IPS-11a (cell line): ENCODE results near the gene FAR2.

Experiments
- H3K4me3 ChIP-seq: one replicate; pipeline ENCODE4 v1.5.1; 2013; ENCODE audit warnings: low read depth, low read length, control low read depth

The FAR2 gene

DNA sequence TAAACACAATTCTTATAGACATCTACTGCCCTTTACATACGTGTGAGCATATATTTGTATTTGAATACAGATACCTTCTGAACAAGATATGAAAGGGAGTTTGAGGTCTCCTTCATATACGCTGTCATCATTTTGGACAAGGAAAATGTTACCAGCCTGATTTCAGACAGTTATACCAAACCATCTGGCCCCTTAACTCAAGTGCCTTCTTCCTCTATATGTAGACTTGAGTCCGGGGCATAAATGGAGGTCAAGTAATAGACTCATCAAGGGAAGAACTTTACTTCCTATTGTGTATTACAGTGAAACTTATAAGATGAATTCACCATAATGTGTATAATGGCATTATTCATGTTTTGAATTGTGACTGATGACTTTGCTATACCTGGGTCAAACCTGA is 52.2 kb downstream of the FAR2 start:
- no peak overlapping the region for H3K4me3 ChIP-seq

DNA sequence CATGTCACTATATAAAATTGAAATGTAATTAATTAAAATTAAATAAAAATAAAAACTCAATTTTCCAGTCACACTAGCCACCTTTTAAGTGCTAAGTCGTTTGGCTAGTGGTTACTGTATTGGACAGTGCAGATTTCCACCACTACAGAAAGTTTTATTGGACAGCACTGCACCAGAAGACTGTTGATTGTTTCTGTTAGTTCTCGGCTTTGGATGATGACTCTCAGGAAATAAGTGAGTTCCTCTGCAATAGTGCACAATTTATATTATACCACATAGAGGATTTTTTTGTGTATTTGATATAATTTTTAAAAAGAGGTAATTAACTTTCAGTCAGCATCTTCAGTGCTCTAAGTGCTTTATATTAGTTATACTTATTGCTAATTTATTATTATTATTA is 52.7 kb downstream of the FAR2 start:
- no peak overlapping the region for H3K4me3 ChIP-seq

DNA sequence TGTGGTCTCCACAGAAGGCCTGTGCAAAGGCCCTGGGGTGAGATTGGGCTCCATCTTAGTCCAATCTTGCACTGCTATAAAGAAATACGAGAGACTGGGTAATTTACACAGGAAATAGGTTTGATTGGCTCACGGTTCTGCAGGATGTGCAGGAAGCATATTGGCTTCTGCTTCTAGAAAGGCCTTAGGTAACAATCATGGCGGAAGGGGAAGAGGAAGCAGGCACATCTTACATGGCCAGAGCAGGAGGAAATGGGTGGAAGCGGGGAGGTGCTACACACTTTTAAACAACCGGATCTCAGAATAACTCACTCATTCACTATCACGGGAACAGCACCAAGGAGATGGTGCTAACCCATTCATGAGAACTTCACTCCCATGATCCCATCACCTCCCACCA is 55.4 kb downstream of the FAR2 start:
- no peak overlapping the region for H3K4me3 ChIP-seq

DNA sequence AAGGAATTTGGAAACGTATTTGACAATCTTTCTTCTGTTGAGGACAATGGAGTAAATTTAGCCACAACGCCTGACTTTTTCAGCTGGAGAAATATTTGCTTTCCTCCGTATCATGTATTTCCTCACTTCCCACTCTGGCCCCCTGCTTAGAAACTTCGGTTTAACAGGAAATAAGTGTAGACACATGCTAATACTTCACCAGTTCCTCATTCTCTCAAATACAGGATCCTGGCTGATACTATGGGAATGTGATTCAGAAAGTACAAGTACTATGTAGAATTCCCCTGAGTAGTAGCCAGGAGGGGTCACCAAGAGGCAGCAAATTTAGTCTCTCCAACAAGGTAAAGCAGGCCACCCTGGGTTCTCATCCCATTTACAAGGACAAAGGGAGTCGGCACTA is 58.0 kb downstream of the FAR2 start:
- H3K4me3 ChIP-seq, result no peak overlapping the region

DNA sequence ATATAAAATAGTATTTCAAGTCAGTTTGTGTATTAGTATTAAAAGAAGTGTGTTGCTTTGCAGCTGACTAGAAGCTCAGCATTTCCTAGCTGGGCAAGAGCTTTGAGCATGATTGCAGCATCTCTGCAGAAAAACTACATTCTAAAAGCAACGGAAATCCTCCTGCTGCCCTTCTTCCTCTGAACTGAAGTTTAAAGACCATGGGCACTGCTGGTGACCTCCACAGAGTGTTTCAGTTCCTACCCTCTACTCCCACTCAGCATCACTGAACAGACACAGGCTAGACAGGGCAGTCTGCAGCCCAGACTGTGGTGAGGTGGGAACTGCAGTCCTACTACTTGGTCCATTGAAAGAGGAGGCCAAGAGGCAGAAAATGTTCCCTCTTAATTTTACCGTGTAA is 59.0 kb downstream of the FAR2 start:
- no peak overlapping the region for H3K4me3 ChIP-seq

DNA sequence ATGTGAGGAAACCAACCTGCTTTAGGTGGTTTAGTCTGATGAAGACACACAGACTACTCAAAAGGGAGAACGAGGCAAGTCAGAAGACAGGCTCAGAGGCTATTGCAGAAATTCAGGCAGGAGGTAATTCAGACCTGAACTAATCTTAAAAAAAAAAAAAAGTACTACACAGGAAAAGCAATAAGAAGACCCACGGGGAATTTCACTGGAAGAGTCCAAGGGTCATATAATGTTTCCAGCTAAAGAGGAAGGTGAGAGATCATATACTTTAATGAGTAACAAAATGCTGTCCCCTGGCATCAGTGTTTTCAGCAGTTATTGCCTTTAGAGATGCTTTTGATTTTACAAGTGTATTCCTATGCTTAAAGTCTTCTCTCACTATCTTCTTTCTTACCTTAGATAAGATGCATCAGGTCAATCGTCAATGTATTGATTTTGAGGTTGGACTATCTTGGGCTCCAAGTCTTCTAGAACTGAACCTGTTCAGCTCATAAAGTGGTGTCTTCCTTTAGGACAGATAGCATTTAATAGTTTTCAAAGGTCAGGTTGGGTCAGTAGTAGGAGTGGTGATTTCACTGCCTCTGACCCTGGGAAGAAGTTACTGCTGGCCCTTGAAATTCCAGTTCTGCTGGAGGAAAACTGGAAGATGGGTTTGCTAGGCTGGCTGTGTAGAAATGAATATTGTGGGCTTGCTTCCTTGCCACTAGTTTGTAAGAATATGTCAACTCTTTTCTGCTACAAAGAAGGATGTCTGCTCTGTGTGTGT is 60.0 kb downstream of the FAR2 start:
- no peak overlapping the region for H3K4me3 ChIP-seq

DNA sequence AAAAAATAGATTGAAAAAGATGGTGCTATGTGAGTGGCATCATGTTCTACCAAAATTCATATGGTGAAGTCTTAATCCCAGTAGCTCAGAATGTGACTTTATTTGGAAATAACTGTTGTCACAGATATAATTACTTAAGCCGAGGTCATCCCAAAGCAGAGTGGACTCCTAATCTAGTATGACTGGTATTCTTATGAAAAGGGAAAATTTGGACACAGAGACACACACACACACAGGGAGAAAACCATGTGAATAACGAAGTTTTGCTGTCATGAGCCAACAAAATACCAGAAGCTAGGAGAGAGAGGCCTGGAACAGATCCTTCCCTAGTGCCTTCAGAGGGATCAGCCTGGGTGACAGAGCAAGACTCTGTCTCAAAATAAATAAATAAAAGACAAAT is 62.6 kb downstream of the FAR2 start:
- H3K4me3 ChIP-seq, result no peak overlapping the region

DNA sequence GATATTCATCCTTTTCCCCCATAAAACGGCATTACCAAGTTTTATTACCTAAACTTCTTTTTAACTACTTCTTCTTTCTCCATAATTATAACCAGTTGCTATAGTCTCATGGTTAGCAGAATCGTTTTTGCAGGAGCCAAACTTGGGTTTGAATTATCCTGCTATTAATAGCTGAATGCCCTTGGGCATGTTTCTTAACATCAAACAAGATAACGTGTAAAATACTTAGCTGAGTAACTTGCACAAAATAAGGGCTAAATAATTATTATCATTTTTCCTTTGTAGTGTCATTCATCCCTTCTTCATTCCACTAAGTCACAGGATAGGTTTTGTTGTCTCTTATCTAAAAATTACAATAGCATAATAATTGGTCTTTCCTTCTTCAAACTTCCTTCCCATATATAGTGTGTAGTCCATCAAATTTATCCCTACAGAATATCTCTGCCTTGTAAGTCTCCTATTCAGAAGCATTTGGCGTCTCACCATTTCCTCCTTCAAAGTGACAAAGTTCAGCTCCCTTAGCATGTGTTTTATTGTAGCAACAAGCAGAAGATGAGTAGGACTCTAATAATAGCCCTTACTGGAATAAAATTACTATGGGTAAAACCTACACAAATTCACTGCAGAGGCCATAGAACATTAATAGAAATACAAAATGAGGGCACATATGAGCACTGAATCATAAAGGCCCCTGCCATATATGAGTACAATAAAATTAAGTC is 63.8 kb downstream of the FAR2 start:
- no peak overlapping the region for H3K4me3 ChIP-seq

DNA sequence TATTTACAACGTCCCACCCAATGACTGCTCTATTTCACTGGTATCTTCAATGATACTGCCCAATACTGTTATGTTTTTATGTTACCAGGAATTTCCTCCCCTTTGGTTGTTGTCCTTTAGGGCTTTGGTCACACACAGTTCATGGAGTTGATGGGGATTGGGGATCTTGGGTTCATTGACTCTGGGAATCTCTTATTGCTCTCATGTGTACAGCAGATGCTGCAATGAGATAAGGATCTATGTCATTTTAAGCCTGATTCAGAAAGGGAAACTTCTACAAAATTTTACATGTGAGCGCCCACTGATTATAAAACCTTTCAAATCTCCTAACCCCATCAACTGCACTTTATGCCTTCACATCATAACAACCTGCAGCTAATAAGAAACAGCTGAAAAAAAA is 67.2 kb downstream of the FAR2 start:
- H3K4me3 ChIP-seq, result no peak overlapping the region

DNA sequence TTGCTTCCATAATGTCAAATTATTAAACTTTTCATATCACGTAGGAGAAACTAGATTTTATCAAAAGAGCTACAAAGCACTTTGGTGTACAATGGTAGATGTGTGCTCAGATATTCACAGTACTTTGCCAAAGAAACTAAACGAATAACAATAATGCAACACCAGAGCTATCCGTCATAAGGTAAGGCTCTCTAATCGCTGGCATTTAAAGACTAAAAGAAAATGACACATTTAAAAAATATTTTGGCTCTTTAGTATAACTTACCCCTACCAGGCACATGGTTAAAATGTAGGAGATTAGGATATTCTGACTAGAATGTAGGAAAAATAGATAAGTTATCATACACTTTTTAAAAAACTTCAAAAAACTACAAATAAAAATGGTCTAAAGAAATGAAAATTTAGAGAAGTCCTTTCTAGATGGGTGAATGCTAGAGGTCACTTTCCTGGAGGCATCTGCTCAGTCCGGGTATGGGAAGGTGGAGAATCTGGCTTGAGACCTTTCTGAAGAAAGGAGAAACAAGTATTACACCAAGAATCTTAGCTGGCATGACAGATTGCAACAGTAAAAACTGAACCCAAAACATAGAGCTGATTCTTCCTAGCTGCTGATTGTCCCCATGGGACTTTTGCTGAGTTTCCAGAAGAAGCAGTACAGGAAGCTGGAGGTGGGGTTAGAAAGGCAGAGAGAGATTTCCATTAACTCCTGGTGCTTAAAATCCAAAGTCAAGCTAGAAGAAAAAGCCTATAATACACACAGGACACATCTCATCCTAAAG is 67.9 kb downstream of the FAR2 start:
- H3K4me3 ChIP-seq, result no peak overlapping the region

DNA sequence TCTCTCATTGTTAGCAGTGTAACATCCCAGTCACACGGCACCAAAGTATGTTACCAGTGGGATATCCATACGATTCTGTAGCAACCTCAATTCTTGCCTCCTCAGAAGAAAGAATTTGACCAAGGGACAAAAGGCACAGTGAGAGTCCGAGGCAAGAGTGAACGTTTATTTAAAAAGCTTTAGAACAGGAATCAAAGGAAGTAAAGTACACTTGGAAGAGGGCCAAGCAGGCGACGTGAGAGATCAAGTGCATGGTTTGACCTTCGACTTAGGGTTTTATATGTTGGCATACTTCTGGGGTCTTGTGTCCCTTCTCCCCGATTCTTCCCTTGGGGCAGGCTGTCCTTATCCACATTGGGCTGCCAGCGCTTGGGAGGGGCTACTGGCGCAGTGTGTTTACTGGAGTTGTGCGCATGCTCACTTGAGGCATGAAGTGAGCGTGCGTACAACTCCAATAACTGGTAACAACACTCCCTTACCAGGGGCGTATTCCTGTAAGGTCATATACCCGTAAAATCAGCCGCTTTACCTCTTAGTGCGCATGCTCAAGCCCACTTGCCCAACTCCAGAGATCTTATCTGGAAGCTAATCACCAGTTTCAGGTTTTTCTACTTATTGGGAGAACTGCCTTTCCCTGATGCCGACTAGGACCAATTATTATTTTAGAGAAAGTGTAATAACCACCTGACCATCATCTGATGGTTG is 71.7 kb downstream of the FAR2 start:
- no peak overlapping the region for H3K4me3 ChIP-seq

DNA sequence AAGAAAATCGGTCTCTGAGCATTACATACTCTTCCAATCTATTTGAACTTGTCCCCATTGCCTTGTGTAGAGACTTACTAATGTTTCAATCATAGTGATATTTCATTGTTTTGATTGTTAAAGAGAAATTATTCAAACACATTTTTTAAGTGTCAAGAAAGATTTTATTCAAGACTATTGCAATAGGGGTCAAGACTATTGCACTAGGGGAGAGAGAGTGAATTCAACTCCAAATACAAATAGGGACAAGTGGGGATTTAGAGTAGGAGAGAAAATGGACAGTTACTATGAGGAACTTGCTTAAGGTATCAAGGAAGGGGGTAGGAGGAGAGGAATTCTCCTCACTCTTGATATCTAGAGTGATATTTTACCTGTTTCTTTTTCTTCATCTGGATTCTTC is 73.1 kb downstream of the FAR2 start:
- H3K4me3 ChIP-seq, result no peak overlapping the region

DNA sequence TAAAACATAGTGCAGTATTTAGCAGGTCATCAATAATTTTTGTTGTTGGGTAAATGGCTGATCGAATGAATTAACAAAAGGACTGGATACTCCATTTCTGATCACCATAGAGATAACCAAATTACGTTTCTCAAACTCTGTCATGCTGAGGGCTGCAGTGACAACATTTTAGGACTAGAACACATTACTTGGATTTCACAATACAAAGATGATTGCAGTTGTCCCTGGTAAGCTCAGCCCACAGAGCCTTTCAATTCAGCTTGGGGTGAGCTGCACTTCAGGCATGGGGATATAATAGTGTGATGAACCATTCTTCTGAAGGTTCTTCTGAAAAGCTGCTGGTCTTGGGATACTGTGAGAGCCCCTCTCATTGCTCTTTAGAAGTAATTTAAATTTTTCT is 74.3 kb downstream of the FAR2 start:
- H3K4me3 ChIP-seq, result no peak overlapping the region

DNA sequence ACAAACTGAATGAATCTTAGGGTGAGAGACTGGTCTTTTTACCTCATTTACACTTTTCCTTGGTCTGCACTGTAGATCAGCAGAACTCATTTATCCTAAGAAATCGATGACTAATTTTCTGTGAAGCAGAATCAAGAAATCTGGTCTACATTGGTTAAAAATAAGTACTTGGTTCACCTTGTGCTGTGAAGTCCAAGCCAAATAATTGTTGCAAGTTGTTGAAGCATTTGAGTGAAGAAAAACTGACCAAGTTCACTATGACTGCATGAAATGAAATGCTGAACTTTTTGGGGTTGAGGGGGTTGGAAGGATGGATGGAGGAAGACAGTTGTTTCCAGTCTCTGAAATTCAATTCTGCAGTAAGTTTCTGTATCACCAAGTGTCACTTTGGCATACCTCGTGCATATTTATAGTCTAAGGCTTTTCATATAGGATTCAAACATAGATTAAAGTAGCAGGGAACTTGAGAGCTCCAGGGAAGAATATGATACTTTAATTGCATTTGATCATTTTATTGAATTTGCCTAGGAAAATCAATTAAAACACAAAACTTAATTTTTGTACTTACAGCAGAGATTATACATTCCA is 75.0 kb downstream of the FAR2 start:
- H3K4me3 ChIP-seq, result no peak overlapping the region

DNA sequence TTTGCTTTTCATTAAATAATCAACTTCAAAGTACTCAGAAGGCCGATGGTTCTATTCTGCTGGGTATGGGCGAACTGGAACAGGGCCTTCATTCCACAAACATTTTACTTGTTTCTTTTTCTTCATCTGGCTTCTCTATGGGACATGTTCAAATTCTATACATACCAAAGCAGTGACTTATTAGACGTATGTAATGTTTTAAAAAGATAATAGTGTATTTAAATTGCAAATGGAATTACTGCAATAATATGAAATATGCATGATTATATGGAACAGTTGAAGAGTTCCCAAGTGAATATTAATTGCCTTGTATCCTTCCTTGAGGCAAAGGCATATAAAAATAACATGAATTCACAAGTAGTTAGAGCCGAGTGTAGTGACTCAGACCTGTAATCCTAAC is 75.5 kb downstream of the FAR2 start:
- H3K4me3 ChIP-seq, result no peak overlapping the region

DNA sequence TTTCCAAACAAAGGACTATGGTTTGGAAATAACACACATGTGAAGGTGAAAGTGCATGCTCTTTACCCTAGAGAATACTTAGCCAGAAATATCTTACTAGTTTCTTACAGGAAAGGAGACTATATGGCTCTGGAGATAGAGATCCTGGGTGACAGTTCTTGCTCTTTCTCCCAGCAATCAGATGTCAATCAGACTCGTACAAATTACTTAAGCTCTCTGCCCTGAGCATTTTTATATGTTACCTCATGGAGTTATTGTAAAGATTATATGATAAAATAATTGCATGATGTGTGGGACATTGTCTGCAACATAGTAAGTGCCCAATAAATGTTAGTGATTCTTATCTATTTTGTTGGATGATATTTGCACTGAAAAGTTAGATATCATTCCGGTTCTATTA is 76.8 kb downstream of the FAR2 start:
- no peak overlapping the region for H3K4me3 ChIP-seq

DNA sequence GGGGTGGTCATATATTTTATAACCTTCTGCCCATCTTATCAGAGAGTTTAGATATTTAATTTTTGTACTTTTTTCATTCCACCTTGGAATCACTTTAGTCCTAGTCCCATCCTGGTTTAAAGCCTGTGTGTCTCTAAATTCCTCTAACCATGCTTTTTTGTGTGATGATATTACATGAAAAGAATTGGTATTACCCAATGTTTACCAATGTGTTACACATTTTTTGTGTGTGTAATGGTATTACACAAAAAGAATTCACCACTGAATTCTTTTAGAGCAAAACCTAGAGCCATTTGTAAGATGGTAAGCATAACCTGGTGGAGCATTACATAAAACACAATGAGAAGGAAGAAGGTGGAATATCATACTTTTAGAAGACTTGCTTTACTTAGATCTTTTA is 77.5 kb downstream of the FAR2 start:
- H3K4me3 ChIP-seq, result no peak overlapping the region

DNA sequence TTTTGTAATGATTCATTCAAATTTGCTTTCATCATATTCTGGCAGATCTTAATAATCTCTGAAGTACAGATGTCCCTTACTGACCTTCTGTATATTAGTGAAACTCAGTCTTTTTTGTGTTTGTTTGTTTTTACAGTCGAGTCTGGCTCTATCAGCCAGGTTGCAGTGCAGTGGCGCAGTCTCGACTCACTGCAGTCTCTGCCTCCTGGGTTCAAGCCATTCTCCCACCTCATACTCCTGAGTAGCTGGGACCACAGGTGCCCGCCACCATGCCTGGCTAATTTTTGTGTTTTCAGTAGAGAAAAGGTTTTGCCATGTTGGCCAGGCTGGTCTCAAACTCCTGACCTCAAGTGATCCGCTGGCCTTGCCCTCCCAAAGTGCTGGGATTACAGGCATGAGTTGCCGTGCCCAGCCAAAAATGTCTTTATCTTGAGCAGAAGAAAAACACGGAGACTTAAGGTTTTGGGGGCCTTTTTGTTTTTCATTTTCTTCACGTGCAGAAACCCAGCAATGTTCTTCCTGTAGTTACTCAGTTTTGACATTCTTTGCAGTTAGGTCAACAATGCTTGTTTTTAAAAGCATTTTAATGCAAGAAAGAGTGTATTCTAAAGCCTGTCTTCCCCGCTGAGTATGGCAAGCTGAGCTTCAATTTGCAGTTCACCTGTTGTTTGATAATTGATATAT is 79.5 kb downstream of the FAR2 start:
- no peak overlapping the region for H3K4me3 ChIP-seq

DNA sequence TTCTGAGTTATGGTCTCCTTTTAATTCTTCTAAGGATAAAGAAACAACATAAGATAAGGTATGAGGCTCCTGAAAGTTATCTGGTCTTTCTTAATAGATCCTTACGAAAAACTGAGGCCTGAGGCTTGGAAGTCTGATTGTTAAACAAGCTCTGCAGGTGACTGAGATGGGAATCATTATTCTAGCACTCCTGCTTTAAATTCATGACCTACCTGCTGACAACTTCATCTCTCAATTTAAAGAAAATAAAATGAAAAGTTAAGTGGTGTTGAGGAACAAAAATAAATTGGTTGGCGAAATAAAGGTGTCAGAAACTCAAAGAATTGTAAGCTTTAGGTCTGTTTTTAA is 80.1 kb downstream of the FAR2 start:
- no peak overlapping the region for H3K4me3 ChIP-seq

DNA sequence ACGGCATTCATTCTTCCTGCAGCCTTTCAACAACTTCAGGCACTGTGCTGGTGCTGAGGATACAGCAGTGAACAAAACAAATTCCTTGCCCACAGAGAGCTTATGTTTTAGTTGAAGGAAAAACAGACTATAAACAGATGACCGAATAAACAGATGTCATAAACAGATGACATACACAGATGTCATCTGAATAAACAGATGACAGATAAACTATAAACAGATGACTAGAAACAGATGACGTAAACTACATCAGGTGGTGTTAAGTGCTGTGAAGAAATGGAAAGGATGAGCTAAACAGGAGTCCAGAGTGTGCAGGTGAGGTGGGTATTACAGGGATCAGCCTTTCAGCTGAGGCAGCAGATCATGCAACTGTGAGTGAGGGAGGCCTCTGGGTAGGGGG is 80.9 kb downstream of the FAR2 start:
- no peak overlapping the region for H3K4me3 ChIP-seq
